DMS79 treated with DMSO at 0.1 percent for 48 hours (cell line): Measurements from ENCODE around the gene GALNTL6.
"Not testable (repeated sequence)": the region's sequence is repeated elsewhere in the genome, so short reads cannot be mapped to it uniquely, and the experiment has no call there.

Experiments used
- DNase-seq: peaks from one replicate; lab custom pipeline; 2025; lab: John Stamatoyannopoulos, UW

Gene GALNTL6

DNA sequence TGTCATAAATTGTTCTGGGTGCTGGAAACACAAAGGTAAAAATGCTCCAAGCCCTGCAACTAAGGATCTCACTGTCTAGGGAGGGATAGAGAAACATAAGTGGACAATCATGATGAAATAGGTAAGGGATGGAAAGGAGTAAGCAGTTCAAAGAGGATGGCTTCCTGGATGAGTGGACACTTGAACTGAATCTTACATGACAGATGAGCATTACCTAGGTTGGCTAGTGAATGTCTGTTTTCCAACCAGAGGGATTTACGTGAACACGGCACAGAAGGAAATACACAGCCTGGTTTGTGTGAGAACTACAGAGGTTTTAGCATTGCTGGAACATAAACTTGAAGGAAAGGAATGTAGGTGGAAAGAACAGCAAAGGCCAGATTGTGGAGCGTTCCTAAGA lies 1205.2 kb downstream of the GALNTL6 start:
- DNase-seq, result no peak

GRCh38 chr4:173019664-173020063 lies 1206.5 kb downstream of the GALNTL6 start:
- no peak for DNase-seq

- not testable (repeated sequence) for DNase-seq
Measured at GRCh38 chr4:173021746-173022573, 1208.8 kb downstream of the GALNTL6 start.

GRCh38 chr4:173024203-173024602 lies 1211.0 kb downstream of the GALNTL6 start:
- DNase-seq, result peak; percentile 8

- no peak for DNase-seq
Measured at GRCh38 chr4:173025131-173025530, 1211.9 kb downstream of the GALNTL6 start.

GRCh38 chr4:173037242-173037641 lies 1224.0 kb downstream of the GALNTL6 start:
- no peak for DNase-seq

DNA sequence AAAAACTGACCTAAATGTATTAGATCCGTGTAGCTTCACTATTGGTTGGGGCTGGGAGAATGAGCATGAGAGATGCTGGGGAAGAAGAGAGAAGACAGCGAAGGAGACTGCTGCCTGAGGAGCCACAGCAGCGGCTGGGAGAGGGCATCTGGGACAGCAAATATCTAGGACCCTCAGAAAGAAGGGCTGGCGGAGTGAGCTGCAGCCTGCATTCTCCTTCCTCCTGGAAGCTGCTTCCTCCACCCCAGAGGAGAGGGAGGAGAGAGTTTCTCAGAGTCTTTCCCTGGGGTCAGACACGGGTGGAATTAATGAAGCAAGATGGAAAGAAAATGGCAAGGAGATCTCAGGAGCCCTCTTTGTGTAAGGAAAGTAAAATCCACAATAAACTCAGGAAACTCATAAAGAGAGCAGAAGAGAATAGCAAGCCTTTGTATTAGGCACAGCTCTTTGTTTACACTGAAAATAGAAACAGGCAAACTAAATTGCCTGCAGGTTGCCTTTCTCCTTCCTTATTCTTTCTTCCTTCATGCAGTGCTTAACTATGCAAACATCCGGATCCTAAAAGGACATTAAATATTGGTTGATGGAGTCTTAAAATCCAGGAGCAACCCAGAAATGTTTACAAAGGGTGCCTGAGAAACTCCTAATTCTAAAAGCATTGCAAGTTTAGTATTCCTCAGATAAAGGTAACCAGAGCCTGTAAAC lies 1225.1 kb downstream of the GALNTL6 start:
- peak; percentile 26 for DNase-seq

DNA sequence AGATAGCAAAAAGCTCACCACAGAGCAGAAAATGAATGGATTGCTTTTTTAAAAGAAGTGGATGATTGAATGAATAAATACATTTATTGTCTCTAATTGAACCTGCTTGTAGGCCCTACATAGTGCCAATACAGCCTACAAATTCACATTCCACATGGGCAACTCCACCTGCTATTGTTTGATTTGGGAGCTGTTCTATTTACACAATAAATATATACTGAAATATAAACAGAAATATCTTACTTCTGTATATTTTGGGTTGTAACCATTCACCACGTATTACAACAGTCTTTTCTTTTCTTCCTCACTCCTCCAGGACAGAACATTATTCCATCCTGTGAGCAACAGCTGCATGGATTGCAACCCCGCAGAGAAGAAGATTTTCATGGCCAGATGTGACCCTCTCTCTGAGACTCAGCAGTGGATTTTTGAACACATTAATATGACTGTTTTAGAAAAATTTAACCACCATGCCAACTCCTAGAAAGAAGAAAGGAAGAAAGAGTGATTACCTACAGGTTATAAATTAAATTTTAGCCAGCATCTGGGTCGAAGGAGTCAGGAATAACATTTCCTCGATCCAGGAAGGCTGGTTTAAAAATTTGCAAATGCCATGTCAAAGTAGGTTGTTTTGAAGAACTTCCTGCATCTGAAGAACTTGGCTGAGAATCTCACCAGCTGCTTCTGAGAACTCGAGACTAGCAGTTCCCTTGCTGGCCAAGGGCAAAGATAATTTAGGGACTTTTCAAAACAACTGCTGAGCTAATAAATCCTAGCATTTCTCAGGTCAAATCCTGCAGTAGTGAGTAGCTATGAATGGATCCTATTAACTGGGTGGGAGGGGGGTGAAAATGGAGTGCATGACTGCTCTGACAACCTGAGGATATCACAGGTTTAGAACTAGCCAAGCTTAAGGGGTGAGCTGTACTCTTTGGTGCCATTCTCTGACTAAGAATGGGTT lies 1226.7 kb downstream of the GALNTL6 start:
- DNase-seq, result peak; percentile 44

- no peak for DNase-seq
Measured at GRCh38 chr4:173041482-173041881, 1228.3 kb downstream of the GALNTL6 start.

DNA sequence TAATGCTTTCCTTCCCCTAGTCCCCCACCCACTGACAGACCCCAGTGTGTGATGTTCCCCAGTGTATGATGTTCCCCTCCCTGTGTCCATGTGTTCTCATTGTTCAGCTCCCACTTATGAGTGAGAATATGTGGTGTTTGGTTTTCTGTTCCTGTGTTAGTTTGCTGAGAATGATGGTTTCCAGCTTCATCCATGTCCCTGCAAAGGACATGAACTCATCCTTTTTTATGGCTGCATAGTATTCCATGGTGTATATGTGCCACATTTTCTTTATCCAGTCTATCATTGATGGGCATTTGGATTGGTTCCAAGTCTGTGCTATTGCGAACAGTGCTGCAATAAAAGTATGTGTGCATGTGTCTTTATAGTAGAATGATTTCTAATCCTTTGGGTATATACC lies 1228.9 kb downstream of the GALNTL6 start:
- DNase-seq, result not testable (repeated sequence)

GRCh38 chr4:173044340-173044739 lies 1231.1 kb downstream of the GALNTL6 start:
- DNase-seq, result no peak

DNA sequence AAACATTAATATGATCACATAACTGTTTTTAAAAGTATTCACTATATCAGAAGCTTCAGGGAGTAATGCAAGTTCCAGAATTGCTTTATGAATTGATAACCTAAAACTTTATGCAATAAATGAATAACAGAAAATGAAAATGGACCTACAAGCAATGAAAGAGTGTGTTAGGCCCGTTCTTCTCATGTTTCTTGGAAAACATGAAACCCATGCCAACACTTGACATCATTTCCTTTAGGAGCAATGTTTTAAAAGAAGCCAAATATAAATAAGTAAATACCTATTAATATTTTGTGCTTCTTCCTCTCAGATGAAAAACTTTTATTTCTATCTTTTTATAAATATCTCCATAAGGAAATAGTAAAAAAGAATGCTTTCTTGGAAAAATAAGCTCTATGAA lies 1232.4 kb downstream of the GALNTL6 start:
- DNase-seq, result no peak

- DNase-seq, result no peak
Measured at GRCh38 chr4:173046144-173046543, 1232.9 kb downstream of the GALNTL6 start.

- DNase-seq, result peak; percentile 30
Measured at GRCh38 chr4:173046818-173047217, 1233.6 kb downstream of the GALNTL6 start.

DNA sequence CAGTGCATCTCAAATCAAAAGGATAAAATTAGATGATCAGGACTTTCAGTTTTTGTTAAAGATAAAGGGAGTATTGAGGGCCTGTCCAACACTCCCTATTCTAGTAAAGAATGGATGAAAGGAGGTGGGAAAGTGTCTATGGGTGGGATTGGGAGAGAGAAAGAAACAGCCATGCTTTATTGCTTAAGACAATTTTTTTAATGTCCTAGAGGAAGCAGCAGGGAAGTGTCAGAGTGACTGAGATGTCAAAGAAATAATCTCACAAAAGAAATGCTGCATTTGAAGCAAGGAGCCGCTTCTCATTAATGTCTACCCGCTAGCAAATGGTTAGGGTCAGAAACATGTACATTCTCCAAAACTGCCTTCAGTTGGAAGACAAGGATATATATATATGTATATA lies 1238.0 kb downstream of the GALNTL6 start:
- DNase-seq, result no peak

DNA sequence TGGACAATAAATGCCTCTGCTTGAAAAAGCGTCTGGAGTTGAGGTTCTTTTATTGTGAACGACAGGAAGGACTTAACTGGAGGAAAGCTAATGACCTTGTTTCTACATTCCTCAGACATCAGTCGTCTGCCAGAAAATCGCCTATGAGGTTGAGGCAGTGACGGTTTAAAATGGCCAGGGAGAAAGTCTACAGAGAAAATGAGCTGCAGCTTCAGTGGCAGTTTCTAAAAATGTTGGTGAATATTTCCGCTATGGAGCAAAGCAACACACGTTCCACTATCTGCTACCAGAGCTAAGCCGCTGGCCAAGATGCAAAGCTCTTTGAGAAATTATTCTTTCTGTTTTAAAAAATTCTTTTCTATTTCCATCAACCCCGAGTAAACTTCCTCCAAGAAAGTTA lies 1238.5 kb downstream of the GALNTL6 start:
- no peak for DNase-seq

- DNase-seq, result no peak
Measured at GRCh38 chr4:173052439-173052838, 1239.2 kb downstream of the GALNTL6 start.

DNA sequence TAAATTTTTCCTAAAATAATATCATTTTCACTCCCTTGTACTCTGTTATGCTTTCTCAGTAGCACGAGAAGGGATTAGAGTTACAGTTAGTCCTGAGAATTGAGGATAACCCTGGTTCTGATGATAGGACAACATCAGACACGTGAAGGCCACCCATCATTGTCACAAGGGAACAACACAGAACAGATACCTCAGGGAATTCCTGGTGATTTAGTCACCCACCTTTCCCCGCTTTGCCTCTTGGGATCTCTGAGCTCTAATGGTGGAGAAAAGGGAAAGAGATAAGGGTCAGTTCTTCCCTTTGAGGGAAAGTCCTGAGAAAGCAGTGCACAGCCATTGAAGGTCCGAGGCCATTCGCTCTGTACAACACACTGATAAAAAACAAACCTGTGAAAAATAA lies 1243.1 kb downstream of the GALNTL6 start:
- no peak for DNase-seq

DNA sequence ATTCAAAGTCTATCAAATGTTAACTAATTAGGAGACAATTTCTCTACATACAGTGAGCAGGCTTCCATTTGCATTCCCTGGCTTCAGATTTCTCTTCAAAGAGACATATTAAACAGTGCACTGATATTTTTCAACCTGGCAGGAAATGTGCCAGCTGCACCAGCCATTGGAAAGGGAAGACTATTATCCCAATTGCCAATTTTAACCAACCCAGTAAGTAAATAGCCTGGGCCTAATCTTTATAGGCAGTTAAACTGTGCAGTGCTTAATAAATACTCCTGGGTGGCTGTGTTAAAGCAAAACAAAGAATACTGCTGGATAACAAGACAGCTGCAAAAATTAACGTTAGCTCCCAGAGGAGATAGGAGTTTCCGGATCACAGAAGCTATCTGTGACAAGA lies 1243.5 kb downstream of the GALNTL6 start:
- DNase-seq, result no peak

- DNase-seq, result no peak
Measured at GRCh38 chr4:173057442-173057841, 1244.2 kb downstream of the GALNTL6 start.

DNA sequence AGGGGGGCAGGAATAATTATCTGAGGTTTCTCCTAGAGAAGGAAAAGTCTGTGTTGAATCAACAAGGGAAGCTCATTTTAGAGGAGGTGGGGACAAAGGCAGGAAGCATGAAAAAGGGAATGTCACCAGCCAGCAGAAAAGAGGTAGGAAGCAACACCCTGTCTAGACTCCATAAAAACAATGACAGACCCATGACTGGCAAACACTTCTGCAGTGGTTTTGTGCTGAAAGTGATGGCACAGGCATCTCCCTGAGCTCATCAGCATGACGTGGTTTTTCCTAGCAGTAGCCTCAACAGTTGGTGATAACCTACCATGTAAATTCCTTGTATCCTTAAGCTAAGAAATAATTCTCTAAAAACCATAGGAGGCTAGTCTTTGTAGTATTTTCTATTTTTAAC lies 1244.7 kb downstream of the GALNTL6 start:
- no peak for DNase-seq

- no peak for DNase-seq
Measured at GRCh38 chr4:173061160-173061559, 1248.0 kb downstream of the GALNTL6 start.
